IPS DF 6.9 (cell line): ENCODE measurements around the gene MYO7A.

Experiments
- DNase-seq: peaks from one replicate; pipeline ENCODE4 v3.0.0-alpha.2; 2013; ENCODE audit warnings: low read depth, low spot score
- H3K27ac ChIP-seq: one replicate; pipeline ENCODE4 v1.5.1; 2013; ENCODE audit warnings: low read length, control low read depth
- H3K27me3 ChIP-seq: 2 replicates; pipeline ENCODE4 v1.6.1; 2013; ENCODE audit warnings: mild to moderate bottlenecking, low read length; ENCODE audit not compliant: control insufficient read depth, insufficient read depth
- H3K36me3 ChIP-seq: 2 replicates; pipeline ENCODE4 v1.6.1; 2013; ENCODE audit warnings: low read length; ENCODE audit not compliant: control insufficient read depth, insufficient read depth
- H3K4me1 ChIP-seq: 2 replicates; pipeline ENCODE4 v1.6.1; 2013; ENCODE audit warnings: low read length; ENCODE audit not compliant: control insufficient read depth, insufficient read depth
- H3K4me3 ChIP-seq: 2 replicates; pipeline ENCODE4 v1.5.1; 2013; ENCODE audit warnings: mild to moderate bottlenecking, low read length
- H3K9me3 ChIP-seq: 2 replicates; pipeline ENCODE4 v1.6.1; 2013; ENCODE audit warnings: low read length, inconsistent platforms; ENCODE audit not compliant: control insufficient read depth, insufficient read depth
- whole genome bisulfite sequencing: extraction: QIAGEN DNeasy Blood & Tissue Kit; methylation state at CpG from one replicate; pipeline ENCODE4 v1.1.7; 2013; ENCODE audit warnings: mixed read lengths, missing lambda C conversion rate; ENCODE audit not compliant: insufficient read length, insufficient coverage; 5-methylcytosine and 5-hydroxymethylcytosine counted together

Gene MYO7A

DNA sequence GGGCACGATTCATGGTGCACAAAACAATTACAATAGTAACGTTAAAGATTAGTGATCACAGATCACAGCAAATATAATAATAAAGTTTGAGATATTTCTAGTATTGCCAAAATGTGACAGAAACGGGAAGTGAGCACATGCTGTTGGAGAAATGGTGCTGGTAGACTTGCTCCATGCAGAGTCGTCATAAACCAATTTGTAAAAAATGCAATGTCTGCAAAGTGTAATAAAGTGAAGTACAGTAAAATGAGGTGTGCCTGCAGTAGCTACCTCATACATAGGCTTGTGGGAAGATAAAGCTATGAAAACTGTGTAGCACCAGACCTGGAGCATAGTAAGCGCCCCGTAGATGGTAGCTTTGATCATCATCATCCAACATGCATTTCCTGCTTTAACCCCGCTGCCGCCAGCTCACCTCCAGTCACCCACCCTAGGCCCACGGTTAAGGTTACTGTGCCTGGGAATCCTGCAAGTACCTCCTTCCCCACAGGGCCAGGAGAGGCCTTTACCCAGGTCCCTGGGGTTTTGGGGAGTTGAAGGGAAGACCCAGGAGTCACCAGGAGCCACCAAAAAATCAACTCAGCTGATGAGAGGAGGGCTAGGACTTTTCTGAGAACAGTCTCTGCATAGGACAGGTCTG lies 59.2 kb downstream of the MYO7A start:
- no peaks in the 10 kb centered on the region for H3K36me3 ChIP-seq
- H3K4me3 ChIP-seq = no peak overlapping the region
- no peaks in the 10 kb centered on the region for H3K27me3 ChIP-seq
- no peak for DNase-seq
- no peak overlapping the region for H3K27ac ChIP-seq
- H3K4me1 ChIP-seq = peaks cover 1% of the 10 kb centered on the region; the same call in 1 of the 2 replicates
- WGBS = no CpG with 5 or more reads among the region's 9 CpGs
- no peaks in the 10 kb centered on the region for H3K9me3 ChIP-seq

DNA sequence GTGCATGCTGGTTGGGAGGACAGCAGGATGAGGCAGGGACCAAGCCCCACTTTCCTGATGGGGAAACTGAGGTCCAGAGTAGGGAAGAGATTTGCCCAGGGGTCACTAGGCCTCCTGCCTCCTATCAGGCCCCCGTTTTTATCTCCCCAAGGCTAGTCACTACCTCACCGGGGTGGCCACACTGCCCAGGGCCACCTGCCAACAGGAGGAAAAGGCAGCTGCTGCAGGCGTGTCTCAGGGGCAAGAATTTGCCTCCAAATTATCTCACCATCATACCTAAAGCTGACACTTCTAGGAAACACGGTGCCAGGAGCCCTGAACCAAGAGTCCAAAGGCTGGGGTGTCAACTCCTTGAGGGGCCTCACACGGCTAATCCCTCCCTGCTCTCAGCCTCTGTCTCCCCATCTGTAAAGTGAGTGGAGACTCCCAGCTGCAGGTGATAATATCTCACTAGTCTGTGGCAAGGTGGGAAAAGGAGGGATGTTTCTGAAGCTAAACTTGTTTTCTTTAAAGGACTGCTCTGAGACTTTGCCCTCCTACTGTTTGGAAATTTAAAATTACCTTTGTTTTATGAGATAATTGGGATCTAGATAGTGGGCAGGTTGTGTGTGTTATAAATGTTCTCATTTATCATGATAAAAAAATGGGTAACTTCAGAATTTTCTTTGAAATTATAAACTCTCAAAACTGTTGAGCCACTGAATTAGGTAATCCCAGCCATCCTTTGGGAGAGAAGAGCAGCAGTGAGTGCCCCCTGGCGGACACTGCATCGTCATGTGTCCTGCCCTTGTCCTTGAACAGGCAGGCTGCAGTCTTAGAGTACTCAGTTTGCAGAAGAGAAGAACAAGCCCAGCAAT lies 60.0 kb downstream of the MYO7A start:
- Histone ChIP-seq H3K36me3 (no peaks in the 10 kb centered on the region), H3K4me3 (no peak overlapping the region), H3K4me1 (peaks cover 3% of the 10 kb centered on the region; the same call in 1 of the 2 replicates), H3K27me3 (no peaks in the 10 kb centered on the region), H3K9me3 (no peaks in the 10 kb centered on the region), H3K27ac (no peak overlapping the region)
- DNase-seq = no peak
- no CpG with 5 or more reads among the region's 7 CpGs for WGBS

DNA sequence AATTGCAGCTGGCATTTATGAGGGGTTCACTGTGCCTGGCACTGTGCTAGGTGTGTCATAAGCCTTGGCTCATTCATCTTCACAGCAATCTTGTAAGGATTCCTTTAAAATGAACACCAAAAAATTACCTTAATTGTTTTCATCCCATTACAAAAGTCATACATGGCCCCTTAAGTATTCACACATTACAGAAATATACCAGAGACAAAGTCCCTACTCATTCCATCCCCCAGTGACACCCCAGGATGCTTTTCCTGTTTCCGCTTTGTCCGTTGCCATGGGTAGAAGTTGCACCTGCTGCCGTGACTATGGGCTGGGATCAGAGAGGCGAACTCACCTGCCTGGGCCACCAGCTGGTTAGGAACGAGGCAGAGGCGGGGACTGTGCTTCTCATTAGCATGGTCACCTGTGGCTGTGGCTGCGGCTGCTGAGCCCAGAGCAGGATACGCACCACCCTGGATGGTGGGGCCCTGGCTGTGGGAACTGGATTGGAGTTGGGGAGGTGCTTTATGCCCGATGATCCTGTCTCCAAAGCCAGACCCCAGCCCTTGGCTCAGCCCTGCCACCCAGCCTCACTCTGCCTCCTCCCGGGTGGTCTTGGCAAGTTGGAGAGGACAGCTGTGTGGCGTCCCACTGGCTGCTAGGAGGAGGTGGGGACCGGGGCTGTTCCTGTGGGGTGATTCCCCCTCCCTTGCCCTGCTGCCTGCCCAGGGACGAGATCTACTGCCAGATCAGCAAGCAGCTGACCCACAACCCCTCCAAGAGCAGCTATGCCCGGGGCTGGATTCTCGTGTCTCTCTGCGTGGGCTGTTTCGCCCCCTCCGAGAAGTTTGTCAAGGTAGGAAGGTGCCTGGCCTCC lies 60.8 kb downstream of the MYO7A start:
- peaks cover 3% of the 10 kb centered on the region; the same call in 1 of the 2 replicates for H3K4me1 ChIP-seq
- WGBS = no CpG with 5 or more reads among the region's 18 CpGs
- DNase-seq = no peak

DNA sequence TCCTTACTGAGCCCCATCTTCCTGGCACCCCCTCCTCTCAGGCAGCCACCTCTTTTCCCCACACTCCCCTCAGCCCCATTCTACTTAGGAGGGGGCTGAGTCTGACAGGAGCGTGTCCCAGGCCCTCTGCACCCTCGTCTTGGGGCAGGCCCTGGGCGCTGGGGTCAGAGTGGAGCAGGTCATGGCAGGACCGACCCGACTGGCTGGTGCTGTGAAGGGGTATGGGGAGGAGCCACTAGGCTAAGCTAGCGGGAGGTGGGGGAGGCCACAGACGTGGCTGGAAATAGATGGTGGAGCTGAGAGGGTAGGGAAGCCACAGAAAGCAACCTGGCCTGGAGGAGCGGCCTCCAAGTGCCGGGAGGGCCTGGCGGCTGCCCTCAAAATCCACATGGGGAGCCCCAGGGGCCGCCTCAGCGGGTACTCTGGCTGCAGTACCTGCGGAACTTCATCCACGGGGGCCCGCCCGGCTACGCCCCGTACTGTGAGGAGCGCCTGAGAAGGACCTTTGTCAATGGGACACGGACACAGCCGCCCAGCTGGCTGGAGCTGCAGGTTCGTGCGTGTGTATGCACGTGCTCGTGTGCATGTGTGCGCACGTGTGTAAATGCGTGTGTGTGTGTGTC lies 61.7 kb downstream of the MYO7A start:
- WGBS = no CpG with 5 or more reads among the region's 28 CpGs
- peaks cover 3% of the 10 kb centered on the region; the same call in 1 of the 2 replicates for H3K4me1 ChIP-seq

More for the DNA sequence above, 60.8 kb downstream of the MYO7A start:
- Histone ChIP-seq H3K27ac (no peak overlapping the region), H3K9me3 (no peaks in the 10 kb centered on the region), H3K4me3 (no peak overlapping the region), H3K36me3 (no peaks in the 10 kb centered on the region), H3K27me3 (no peaks in the 10 kb centered on the region)

DNA sequence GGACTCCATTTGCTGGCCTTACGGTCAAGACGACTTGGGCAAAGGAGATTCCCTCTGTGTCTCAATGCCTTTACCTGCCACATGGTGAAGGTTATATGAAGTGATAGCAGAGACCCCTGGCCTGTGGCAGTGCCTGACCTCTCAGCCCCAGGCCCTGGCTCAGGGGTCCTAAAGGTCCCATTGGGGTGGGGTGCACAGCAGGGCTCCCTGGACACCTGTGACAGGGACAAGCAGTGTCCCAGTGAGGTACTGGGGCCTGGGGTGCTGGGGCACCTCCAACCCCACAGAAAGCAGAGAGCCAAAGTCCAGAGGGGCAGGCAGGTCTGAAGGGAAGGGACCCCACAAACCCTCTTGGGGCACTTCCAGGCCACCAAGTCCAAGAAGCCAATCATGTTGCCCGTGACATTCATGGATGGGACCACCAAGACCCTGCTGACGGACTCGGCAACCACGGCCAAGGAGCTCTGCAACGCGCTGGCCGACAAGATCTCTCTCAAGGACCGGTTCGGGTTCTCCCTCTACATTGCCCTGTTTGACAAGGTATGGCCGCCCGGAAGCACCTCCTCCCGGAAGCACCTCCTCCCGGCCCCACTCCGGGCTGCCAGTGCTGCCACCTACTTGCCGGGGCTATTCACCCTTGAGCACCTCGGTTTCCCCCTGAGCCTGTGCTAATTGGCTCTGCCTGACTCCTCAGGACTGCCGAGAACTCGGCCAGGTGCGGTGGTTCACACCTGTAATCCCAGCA lies 62.5 kb downstream of the MYO7A start:
- WGBS = no CpG with 5 or more reads among the region's 21 CpGs
- H3K4me3 ChIP-seq = no peak overlapping the region
- no peaks in the 10 kb centered on the region for H3K36me3 ChIP-seq
- DNase-seq = no peak
- no peak overlapping the region for H3K27ac ChIP-seq
- H3K9me3 ChIP-seq = no peaks in the 10 kb centered on the region
- H3K4me1 ChIP-seq = peaks cover 3% of the 10 kb centered on the region; the same call in 1 of the 2 replicates
- no peaks in the 10 kb centered on the region for H3K27me3 ChIP-seq

More for the DNA sequence above, 61.7 kb downstream of the MYO7A start:
- Histone ChIP-seq H3K36me3 (no peaks in the 10 kb centered on the region), H3K4me3 (no peak overlapping the region), H3K27ac (no peak overlapping the region), H3K27me3 (no peaks in the 10 kb centered on the region), H3K9me3 (no peaks in the 10 kb centered on the region)
- DNase-seq = no peak

DNA sequence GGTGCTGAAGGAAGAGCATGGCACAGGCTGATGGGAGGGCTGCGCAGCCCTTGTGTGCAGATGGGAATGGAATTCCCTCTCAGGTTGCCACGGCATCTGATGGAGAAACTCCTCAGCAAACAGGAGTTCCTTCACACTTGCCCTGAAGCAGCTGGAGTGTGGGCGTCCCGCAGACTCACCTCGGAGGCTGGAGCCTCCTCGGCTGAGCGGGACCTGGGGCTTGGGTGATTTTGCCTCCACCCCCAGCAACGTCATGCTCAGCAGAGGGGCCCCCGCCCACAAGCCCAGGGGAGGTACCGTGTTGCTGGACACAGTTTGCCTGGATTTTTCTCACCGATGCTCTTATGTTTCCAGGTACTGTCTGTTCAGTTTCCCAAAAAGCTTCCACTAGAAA lies 63.4 kb downstream of the MYO7A start:
- WGBS = no CpG with 5 or more reads among the region's 11 CpGs
- no peaks in the 10 kb centered on the region for H3K36me3 ChIP-seq
- H3K4me3 ChIP-seq = no peak overlapping the region
- peaks cover 3% of the 10 kb centered on the region; the same call in 1 of the 2 replicates for H3K4me1 ChIP-seq
- H3K27me3 ChIP-seq = no peaks in the 10 kb centered on the region
- H3K9me3 ChIP-seq = no peaks in the 10 kb centered on the region
- DNase-seq = no peak
- no peak overlapping the region for H3K27ac ChIP-seq

DNA sequence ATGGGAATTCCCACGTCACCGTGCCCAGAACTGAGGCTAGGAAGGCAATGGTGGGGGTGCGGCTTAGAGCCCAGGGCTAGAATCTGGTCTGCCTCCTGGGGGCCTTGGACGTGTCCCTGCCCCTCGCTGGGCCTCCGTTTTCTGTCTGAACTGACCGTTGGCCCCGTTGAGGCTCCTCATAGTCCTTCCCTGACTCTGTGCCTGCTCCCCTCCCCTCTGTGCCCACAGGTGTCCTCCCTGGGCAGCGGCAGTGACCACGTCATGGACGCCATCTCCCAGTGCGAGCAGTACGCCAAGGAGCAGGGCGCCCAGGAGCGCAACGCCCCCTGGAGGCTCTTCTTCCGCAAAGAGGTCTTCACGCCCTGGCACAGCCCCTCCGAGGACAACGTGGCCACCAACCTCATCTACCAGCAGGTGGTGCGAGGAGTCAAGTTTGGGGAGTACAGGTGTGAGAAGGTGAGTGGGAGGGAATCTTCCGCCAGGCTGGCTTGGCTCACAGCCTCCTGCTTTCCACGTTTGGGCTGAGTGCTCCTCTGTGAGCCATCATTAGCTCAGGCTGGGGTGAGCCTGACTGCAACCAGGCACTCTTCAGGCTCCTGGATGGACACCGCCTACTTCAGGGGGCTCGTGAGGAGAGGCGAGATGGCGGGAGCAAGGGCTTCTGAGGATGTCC lies 63.9 kb downstream of the MYO7A start:
- Histone ChIP-seq H3K4me1 (peaks cover 3% of the 10 kb centered on the region; the same call in 1 of the 2 replicates), H3K4me3 (no peak overlapping the region), H3K9me3 (no peaks in the 10 kb centered on the region), H3K36me3 (no peaks in the 10 kb centered on the region), H3K27ac (no peak overlapping the region), H3K27me3 (no peaks in the 10 kb centered on the region)
- DNase-seq = no peak
- WGBS = no CpG with 5 or more reads among the region's 27 CpGs

DNA sequence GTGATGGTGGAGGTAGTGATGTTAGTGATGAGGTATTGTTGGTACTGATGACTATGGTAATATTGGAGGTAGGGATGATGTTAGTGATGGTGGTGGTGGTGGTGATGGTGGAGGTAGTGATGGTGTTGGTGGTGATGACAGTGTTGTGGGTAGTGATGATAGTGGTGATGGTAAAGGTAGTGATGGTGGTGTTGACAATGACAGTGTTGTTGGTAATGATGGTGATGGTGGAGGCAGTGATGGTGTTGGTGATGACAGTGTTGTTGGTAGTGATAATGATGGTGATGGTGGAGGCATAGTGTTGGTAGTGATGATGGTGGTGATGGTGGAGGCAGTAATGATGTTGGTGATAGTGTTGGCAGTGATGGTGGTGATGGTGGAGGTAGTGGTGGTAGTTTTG lies 65.1 kb downstream of the MYO7A start:
- H3K4me3 ChIP-seq = no peak overlapping the region
- H3K4me1 ChIP-seq = peaks cover 3% of the 10 kb centered on the region; the same call in 1 of the 2 replicates
- no peak for DNase-seq
- no peak overlapping the region for H3K27ac ChIP-seq
- no peaks in the 10 kb centered on the region for H3K9me3 ChIP-seq
- H3K36me3 ChIP-seq = no peaks in the 10 kb centered on the region
- no peaks in the 10 kb centered on the region for H3K27me3 ChIP-seq
